Astrocyte of the spinal cord (primary cell): ENCODE measurements around the gene DLK2.

ENCODE experiments used
- DNase-seq: peaks from one replicate; pipeline ENCODE4 v3.0.0; 2011; ENCODE audit warnings: low read depth, low spot score
- H3K4me3 ChIP-seq: 2 replicates; pipeline ENCODE4 v1.5.1; 2011; ENCODE audit warnings: low read depth, mild to moderate bottlenecking, low read length, moderate library complexity
- CTCF ChIP-seq: IDR thresholded peaks from 2 replicates; pipeline ENCODE4 v1.5.1; 2012; ENCODE audit warnings: low read depth, mild to moderate bottlenecking, low read length, inconsistent platforms
- in situ Hi-C: cut with HindIII; loops from 2 replicates; pipeline ENCODE4 v1.10.0; 2017; ENCODE audit warnings: low sequenced_read_pairs

Gene DLK2

GRCh38 chr6:43402820-43403219 lies 52.5 kb downstream of the DLK2 start:
- no peak for DNase-seq
- no peak for TF ChIP-seq CTCF
- no peak overlapping the region for H3K4me3 ChIP-seq
- in situ Hi-C loops: no loop called here

- H3K4me3 ChIP-seq: no peak overlapping the region
- no peak for TF ChIP-seq CTCF
- in situ Hi-C loops: no loop called here
- DNase-seq: no peak
These were observed 53.6 kb downstream of the DLK2 start for GRCh38 chr6:43401730-43402129.
